Liver (tissue), 9 donors: ENCODE data around the gene DOCK11. TPM values are rescaled to one million over a fixed set of nuclear protein-coding genes. Genes with fewer than 3 reads are reported as not detected.

Source experiments
- DNase-seq: peaks from one replicate; pipeline ENCODE4 v3.0.0-alpha.2; 2017; ENCODE audit warnings: low spot score
- H3K27ac ChIP-seq, 2 donors: one replicate each; pipeline ENCODE4 v1.7.0; 2013; ENCODE audit warnings: inconsistent platforms in 2 of 2, low read length in 2 of 2, control low read depth in 1 of 2, low read depth in 1 of 2, mild to moderate bottlenecking in 1 of 2
- H3K27me3 ChIP-seq, 4 donors: one replicate each; pipeline versions ENCODE4 v1.6.1 to v1.7.0; 2013; ENCODE audit warnings: low read length in 3 of 4, inconsistent platforms in 1 of 4, mild to moderate bottlenecking in 1 of 4, moderate library complexity in 1 of 4; ENCODE audit not compliant: control insufficient read depth in 4 of 4, insufficient read depth in 4 of 4
- H3K36me3 ChIP-seq, 4 donors: one replicate each; pipeline versions ENCODE4 v1.6.1 to v1.7.0; 2013; ENCODE audit warnings: low read length in 3 of 4, mild to moderate bottlenecking in 3 of 4, low read depth in 1 of 4, moderate library complexity in 1 of 4; ENCODE audit not compliant: control insufficient read depth in 4 of 4, insufficient read depth in 3 of 4
- H3K4me1 ChIP-seq, 4 donors: one replicate each; pipeline versions ENCODE4 v1.6.1 to v1.7.0; 2013; ENCODE audit warnings: low read length in 3 of 4, mild to moderate bottlenecking in 3 of 4, moderate library complexity in 1 of 4; ENCODE audit not compliant: control insufficient read depth in 4 of 4, insufficient read depth in 4 of 4
- H3K4me3 ChIP-seq, 3 donors: one replicate each; pipeline versions ENCODE4 v1.6.1 to v1.7.0; 2013; ENCODE audit warnings: low read length in 3 of 3, control low read depth in 1 of 3, low read depth in 1 of 3, mild to moderate bottlenecking in 1 of 3
- H3K9ac ChIP-seq, 2 donors: one replicate each; pipeline ENCODE4 v1.7.0; 2013; ENCODE audit warnings: low read length in 2 of 2, mild to moderate bottlenecking in 2 of 2, moderate library complexity in 2 of 2, control low read depth in 1 of 2, low read depth in 1 of 2
- H3K9me3 ChIP-seq, 4 donors: one replicate each; pipeline versions ENCODE4 v1.6.1 to v1.7.0; 2013; ENCODE audit warnings: low read length in 3 of 4; ENCODE audit not compliant: control insufficient read depth in 4 of 4
- CTCF ChIP-seq: fragments of 150-350 bp; IDR thresholded peaks from 2 replicates; pipeline ENCODE4 v1.5.1; 2017; ENCODE audit warnings: improper control_type of control experiment, low read depth, low read length; ENCODE audit not compliant: missing input control
- EGR1 ChIP-seq, 2 donors: IDR thresholded peaks; 2 replicates each; pipeline ENCODE4 v1.6.1; 2016 to 2018; ENCODE audit warnings: antibody characterized with exemption in 2 of 2, low read depth in 2 of 2
- FOXA2 ChIP-seq: IDR thresholded peaks from 2 replicates; pipeline ENCODE4 v1.6.1; 2016; ENCODE audit warnings: antibody characterized with exemption
- GABPA ChIP-seq, 2 donors: IDR thresholded peaks in 1 of 2; conservative IDR thresholded peaks in 1 of 2; 2 replicates each; pipeline ENCODE4 v1.6.1; 2016; ENCODE audit warnings: antibody characterized with exemption in 2 of 2, mild to moderate bottlenecking in 1 of 2, moderate library complexity in 1 of 2
- HNF4G ChIP-seq: IDR thresholded peaks from 2 replicates; pipeline ENCODE4 v1.6.1; 2016; ENCODE audit warnings: antibody characterized with exemption
- JUND ChIP-seq, 2 donors: IDR thresholded peaks; 2 replicates each; pipeline ENCODE4 v1.6.1; 2016; ENCODE audit warnings: antibody characterized with exemption in 2 of 2
- NR2F2 ChIP-seq: IDR thresholded peaks from 2 replicates; pipeline ENCODE4 v1.6.1; 2016; ENCODE audit warnings: antibody characterized with exemption
- RAD21 ChIP-seq, 2 donors: IDR thresholded peaks; 2 replicates each; pipeline ENCODE4 v1.6.1; 2016; ENCODE audit warnings: antibody characterized with exemption in 2 of 2, mild to moderate bottlenecking in 2 of 2
- RXRA ChIP-seq, 2 donors: IDR thresholded peaks; 2 replicates each; pipeline ENCODE4 v1.6.1; 2017 to 2018; ENCODE audit warnings: antibody characterized with exemption in 2 of 2, mild to moderate bottlenecking in 1 of 2
- SP1 ChIP-seq: IDR thresholded peaks from 2 replicates; pipeline ENCODE4 v1.6.1; 2018; ENCODE audit warnings: antibody characterized with exemption, mild to moderate bottlenecking
- TAF1 ChIP-seq: conservative IDR thresholded peaks from 2 replicates; pipeline ENCODE4 v1.6.1; 2016; ENCODE audit warnings: antibody characterized with exemption, mild to moderate bottlenecking
- YY1 ChIP-seq: IDR thresholded peaks from 2 replicates; pipeline ENCODE4 v1.6.1; 2016; ENCODE audit warnings: antibody characterized with exemption, mild to moderate bottlenecking
- ZBTB33 ChIP-seq: IDR thresholded peaks from 2 replicates; pipeline ENCODE4 v1.6.1; 2016; ENCODE audit warnings: antibody characterized with exemption
- WGBS: extraction: QIAGEN DNeasy Blood & Tissue Kit; methylation state at CpG from one replicate; pipeline ENCODE4 v1.1.7; 2013; 5-methylcytosine and 5-hydroxymethylcytosine counted together
- polyA plus RNA-seq, 2 donors: library from polyadenylated mRNA; stranded (reverse) in 1 of 2; unstranded in 1 of 2; fragments of 200-250 nt in 1 of 2; fragments of >200 nt in 1 of 2; fragmentation: Nextera tagmentation in 1 of 2; extraction: Ambion mirVana in 1 of 2; gene quantifications; one replicate each; pipeline versions ENCODE4 v1.2.1 to v1.2.3, GENCODE V29; 2013 to 2015
- total RNA-seq, 2 donors: library from RNA; depleted of rRNA; stranded (reverse); fragments of >200 nt; gene quantifications; one replicate each; pipeline ENCODE4 v1.2.3, GENCODE V29; 2014
- donor health status: healthy.
- donor health status: healthy.
- donor health status: healthy.
- donor health status: healthy.
- donor health status: healthy.

Gene DOCK11
- total and polyA plus RNA-seq, 4 donors: 1.3 to 9.3 (median 3.7) TPM

- no peaks in the 10 kb centered on the region for H3K36me3 ChIP-seq
- no peak for TF ChIP-seq GABPA (IDR thresholded peaks at IDR 0.05 in 1 of 2, conservative IDR thresholded peaks at IDR 0.05 in 1 of 2)
- no peak for TF ChIP-seq ZBTB33
- TF ChIP-seq RAD21 (IDR thresholded peaks at IDR 0.05): no peak
- TF ChIP-seq JUND (IDR thresholded peaks at IDR 0.05): no peak
- TF ChIP-seq TAF1: no peak
- no peak for TF ChIP-seq HNF4G
- no peak for TF ChIP-seq CTCF
- no peak for TF ChIP-seq SP1
- TF ChIP-seq NR2F2: no peak
- TF ChIP-seq EGR1 (IDR thresholded peaks at IDR 0.05; ENCODE audit: low read depth in 2 of 2): no peak
- TF ChIP-seq YY1: no peak
Measured at GRCh38 chrX:118631586-118631985, 136.0 kb downstream of the DOCK11 start.

DNA sequence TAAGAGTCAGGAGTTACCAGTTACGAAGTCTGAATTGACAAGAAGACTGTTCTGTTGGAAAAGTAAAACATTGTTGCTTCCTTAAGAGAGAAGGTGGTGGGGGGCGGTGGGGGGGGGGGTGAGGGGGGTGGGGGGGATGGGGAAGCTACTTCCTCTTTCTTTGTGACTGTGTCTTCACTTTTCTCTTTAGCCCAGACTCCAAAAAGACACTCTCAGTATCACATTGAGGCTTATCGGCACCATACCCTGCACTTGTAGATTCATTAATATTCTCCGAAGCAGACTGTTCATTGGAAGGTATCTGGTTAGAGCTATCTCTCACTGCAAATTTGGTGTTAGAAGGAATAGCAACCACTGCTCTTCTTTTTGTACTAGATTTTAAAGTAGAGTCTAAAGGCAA lies 137.2 kb downstream of the DOCK11 start:
- Histone ChIP-seq H3K4me1 (no peaks in the 10 kb centered on the region), H3K36me3 (no peaks in the 10 kb centered on the region), H3K27me3 (no peaks in the 10 kb centered on the region), H3K9ac (no peak overlapping the region), H3K27ac (no peak overlapping the region), H3K9me3 (no peaks in the 10 kb centered on the region), H3K4me3 (no peak overlapping the region)
- TF ChIP-seq TAF1 (no peak), NR2F2 (no peak), JUND (IDR thresholded peaks at IDR 0.05) (no peak), FOXA2 (no peak), ZBTB33 (no peak), RXRA (IDR thresholded peaks at IDR 0.05) (no peak), EGR1 (IDR thresholded peaks at IDR 0.05; ENCODE audit: low read depth in 2 of 2) (no peak), GABPA (IDR thresholded peaks at IDR 0.05 in 1 of 2, conservative IDR thresholded peaks at IDR 0.05 in 1 of 2) (no peak)
- whole genome bisulfite sequencing: 71% methylated on average over 4 of the region's 4 CpGs
- no peak for DNase-seq

More at GRCh38 chrX:118631586-118631985, 136.0 kb downstream of the DOCK11 start:
- Histone ChIP-seq H3K4me1 (peaks cover 0 to 6% (median 3%) of the 10 kb centered on the region in 4 donors), H3K9ac (no peak overlapping the region), H3K27ac (no peak overlapping the region), H3K4me3 (no peak overlapping the region), H3K9me3 (no peaks in the 10 kb centered on the region), H3K27me3 (no peaks in the 10 kb centered on the region)
- WGBS: 83% methylated on average over 1 of the region's 1 CpG
- DNase-seq: no peak
